Measurements from ENCODE around the gene ZNF70. TPM values are rescaled to one million over a fixed set of nuclear protein-coding genes. Genes with fewer than 3 reads are reported as not detected.

The ZNF70 gene
- total and polyA plus RNA-seq, 2 of the 13 experiments (the other 11 are each of a cell fraction or from before 2014, with no cell fraction given), result 0.62 to 3.6 TPM

- 0 out of 2 replicates have a peak, but pooled peaks have one; percentile 22 for TF ChIP-seq FOXA3 (CRISPR knock-in tag; IDR thresholded peaks at IDR 0.05)
- TF ChIP-seq MLLT10 (CRISPR knock-in tag; IDR thresholded peaks at IDR 0.05), result no peak
- TF ChIP-seq ZFX (CRISPR knock-in tag; IDR thresholded peaks at IDR 0.05; ENCODE audit: low read depth), result peak; percentile 65
- no peak for TF ChIP-seq NAIF1 (CRISPR knock-in tag; IDR thresholded peaks at IDR 0.05; ENCODE audit: borderline replicate concordance)
- no peak for TF ChIP-seq ZNF30 (CRISPR knock-in tag; IDR thresholded peaks at IDR 0.05)
- TF ChIP-seq TFDP1 (CRISPR knock-in tag; IDR thresholded peaks at IDR 0.05; ENCODE audit: borderline replicate concordance), result no peak
- no peak for TF ChIP-seq FIP1L1 (IDR thresholded peaks at IDR 0.05; ENCODE audit: borderline replicate concordance, insufficient read depth, low read depth, low read length)
- no peak for TF ChIP-seq NFE2L1 (CRISPR knock-in tag; IDR thresholded peaks at IDR 0.05; ENCODE audit: borderline replicate concordance)
- peak; percentile 30 for TF ChIP-seq SOX5 (CRISPR knock-in tag; IDR thresholded peaks at IDR 0.05; ENCODE audit: borderline replicate concordance)
- TF ChIP-seq KLF12 (CRISPR knock-in tag; IDR thresholded peaks at IDR 0.05; ENCODE audit: borderline replicate concordance), result no peak
- TF ChIP-seq CHCHD3 (CRISPR knock-in tag; IDR thresholded peaks at IDR 0.05), result no peak
- TF ChIP-seq KLF16 (CRISPR knock-in tag; IDR thresholded peaks at IDR 0.05), result peak in 1 of 2 experiments; percentile 48; a peak in 1 of 4 replicates
- TF ChIP-seq NFYB (CRISPR knock-in tag; IDR thresholded peaks at IDR 0.05), result no peak
- TF ChIP-seq, protein P1, sequence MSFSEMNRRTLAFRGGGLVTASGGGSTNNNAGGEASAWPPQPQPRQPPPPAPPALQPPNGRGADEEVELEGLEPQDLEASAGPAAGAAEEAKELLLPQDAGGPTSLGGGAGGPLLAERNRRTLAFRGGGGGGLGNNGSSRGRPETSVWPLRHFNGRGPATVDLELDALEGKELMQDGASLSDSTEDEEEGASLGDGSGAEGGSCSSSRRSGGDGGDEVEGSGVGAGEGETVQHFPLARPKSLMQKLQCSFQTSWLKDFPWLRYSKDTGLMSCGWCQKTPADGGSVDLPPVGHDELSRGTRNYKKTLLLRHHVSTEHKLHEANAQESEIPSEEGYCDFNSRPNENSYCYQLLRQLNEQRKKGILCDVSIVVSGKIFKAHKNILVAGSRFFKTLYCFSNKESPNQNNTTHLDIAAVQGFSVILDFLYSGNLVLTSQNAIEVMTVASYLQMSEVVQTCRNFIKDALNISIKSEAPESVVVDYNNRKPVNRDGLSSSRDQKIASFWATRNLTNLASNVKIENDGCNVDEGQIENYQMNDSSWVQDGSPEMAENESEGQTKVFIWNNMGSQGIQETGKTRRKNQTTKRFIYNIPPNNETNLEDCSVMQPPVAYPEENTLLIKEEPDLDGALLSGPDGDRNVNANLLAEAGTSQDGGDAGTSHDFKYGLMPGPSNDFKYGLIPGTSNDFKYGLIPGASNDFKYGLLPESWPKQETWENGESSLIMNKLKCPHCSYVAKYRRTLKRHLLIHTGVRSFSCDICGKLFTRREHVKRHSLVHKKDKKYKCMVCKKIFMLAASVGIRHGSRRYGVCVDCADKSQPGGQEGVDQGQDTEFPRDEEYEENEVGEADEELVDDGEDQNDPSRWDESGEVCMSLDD (CRISPR knock-in tag; IDR thresholded peaks at IDR 0.05; ENCODE audit: borderline replicate concordance), result no peak
- peak; percentile 89 for TF ChIP-seq HNF4A (CRISPR knock-in tag; IDR thresholded peaks at IDR 0.05)
- no peak for TF ChIP-seq ZNF883 (CRISPR knock-in tag; IDR thresholded peaks at IDR 0.05; ENCODE audit: not compliant biosample characterization)
- no peak for TF ChIP-seq ONECUT2 (CRISPR knock-in tag; IDR thresholded peaks at IDR 0.05)
- peak; percentile 57; the same call in 1 of the 2 replicates for TF ChIP-seq ZNF788 (CRISPR knock-in tag; IDR thresholded peaks at IDR 0.05; ENCODE audit: borderline replicate concordance)
- 0 out of 2 replicates have a peak, but pooled peaks have one; percentile 39 for TF ChIP-seq ZNF205 (CRISPR knock-in tag; IDR thresholded peaks at IDR 0.05)
- TF ChIP-seq, protein P2, sequence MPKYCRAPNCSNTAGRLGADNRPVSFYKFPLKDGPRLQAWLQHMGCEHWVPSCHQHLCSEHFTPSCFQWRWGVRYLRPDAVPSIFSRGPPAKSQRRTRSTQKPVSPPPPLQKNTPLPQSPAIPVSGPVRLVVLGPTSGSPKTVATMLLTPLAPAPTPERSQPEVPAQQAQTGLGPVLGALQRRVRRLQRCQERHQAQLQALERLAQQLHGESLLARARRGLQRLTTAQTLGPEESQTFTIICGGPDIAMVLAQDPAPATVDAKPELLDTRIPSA (CRISPR knock-in tag; IDR thresholded peaks at IDR 0.05; ENCODE audit: borderline replicate concordance), result no peak
- TF ChIP-seq ZBTB25 (CRISPR knock-in tag; IDR thresholded peaks at IDR 0.05), result peak; percentile 57; the same call in 1 of the 2 replicates
- no peak for TF ChIP-seq ZNF563 (CRISPR knock-in tag; IDR thresholded peaks at IDR 0.05)
- 0 out of 2 replicates have a peak, but pooled peaks have one; percentile 30 for TF ChIP-seq THAP11 (CRISPR knock-in tag; IDR thresholded peaks at IDR 0.05)
Measured at GRCh38 chr22:23784215-23784732, 33.4 kb upstream of the ZNF70 start (continued).
